Fibroblast of skin of scalp (primary cell): Measurements from ENCODE around the gene CPN1.
"Not testable (repeated sequence)": the region's sequence is repeated elsewhere in the genome, so short reads cannot be mapped to it uniquely, and the experiment has no call there.

Source experiments
- DNase-seq: peaks from one replicate; pipeline ENCODE4 v3.0.0-alpha.2; 2013

The CPN1 gene

GRCh38 chr10:100021322-100021721, 60.3 kb downstream of the CPN1 start:
- DNase-seq, result no peak

- no peak for DNase-seq
These were observed 60.8 kb downstream of the CPN1 start for GRCh38 chr10:100020886-100021253.

- DNase-seq, result no peak
These were observed 61.4 kb downstream of the CPN1 start for GRCh38 chr10:100020142-100020885.

GRCh38 chr10:100019787-100020141, 61.9 kb downstream of the CPN1 start:
- no peak for DNase-seq

- DNase-seq, result no peak
These were observed 67.5 kb downstream of the CPN1 start for GRCh38 chr10:100014071-100014762.

GRCh38 chr10:100013621-100014020, 68.0 kb downstream of the CPN1 start:
- DNase-seq, result no peak

- DNase-seq, result not testable (repeated sequence)
These were observed 69.8 kb downstream of the CPN1 start for GRCh38 chr10:100011906-100012305.

GRCh38 chr10:100009793-100010676, 71.6 kb downstream of the CPN1 start, which contains the start of gene DNMBP:
Gene DNMBP, minus strand, starts transcription at chr10:100009947. Its CDS starts 37,823 bp downstream, at chr10:99972124.
- DNase-seq, result peak; percentile 88

- peak; percentile 54 for DNase-seq
These were observed 72.3 kb downstream of the CPN1 start for GRCh38 chr10:100009283-100009792.

- DNase-seq, result no peak
These were observed 72.9 kb downstream of the CPN1 start for GRCh38 chr10:100008708-100009282.

- peak; percentile 38 for DNase-seq
These were observed 73.5 kb downstream of the CPN1 start for GRCh38 chr10:100008142-100008522.

- DNase-seq, result no peak
These were observed 74.2 kb downstream of the CPN1 start for GRCh38 chr10:100007231-100008141.

- DNase-seq, result peak; percentile 92
These were observed 75.3 kb downstream of the CPN1 start for GRCh38 chr10:100006243-100006886.

GRCh38 chr10:100004805-100005510, 76.7 kb downstream of the CPN1 start:
- DNase-seq, result peak; percentile 19

- no peak for DNase-seq
These were observed 81.5 kb downstream of the CPN1 start for GRCh38 chr10:100000109-100000644.

GRCh38 chr10:99999319-100000108, 82.2 kb downstream of the CPN1 start:
- no peak for DNase-seq

- DNase-seq, result no peak
These were observed 82.8 kb downstream of the CPN1 start for GRCh38 chr10:99998889-99999288.

- DNase-seq, result peak; percentile 60
These were observed 84.7 kb downstream of the CPN1 start for GRCh38 chr10:99996671-99997648.
